ENCODE data around the gene ZNF439. TPM values are rescaled to one million over a fixed set of nuclear protein-coding genes. Genes with fewer than 3 reads are reported as not detected.

Gene ZNF439
- polyA plus RNA-seq, 1 donor (not counting 4 experiments of a cell fraction or from before 2014, with no cell fraction given) = 0.71 TPM

DNA sequence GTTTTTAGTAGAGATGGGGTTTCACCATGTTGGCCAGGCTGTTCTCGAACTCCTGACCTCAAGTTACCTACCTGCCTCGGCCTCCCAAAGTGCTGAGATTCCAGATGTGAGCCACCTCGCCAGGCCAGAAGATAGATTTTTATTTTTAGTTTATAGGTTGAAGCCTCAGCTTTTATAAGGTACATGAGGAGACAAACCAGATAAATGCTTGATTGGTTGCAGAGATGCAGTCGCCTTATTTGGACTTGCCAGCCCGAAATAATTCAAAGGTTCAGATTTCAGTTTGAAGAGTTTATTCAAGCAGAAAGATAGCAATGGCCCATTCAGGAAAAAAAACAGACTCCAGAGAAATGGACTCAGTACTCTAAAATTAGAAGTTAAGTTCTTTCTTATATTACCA is 42.1 kb downstream of the ZNF439 start:
- Histone ChIP-seq H3K9me3 (ENCODE audit: control insufficient read depth, low read depth, low read length) (no peaks in the 10 kb centered on the region), H3K79me2 (ENCODE audit: control insufficient read depth, insufficient read depth, low read length) (no peaks in the 10 kb centered on the region), H3K9me1 (ENCODE audit: control insufficient read depth, extremely low read depth, insufficient read depth, low read length) (no peaks in the 10 kb centered on the region), H3K4me2 (ENCODE audit: control insufficient read depth, extremely low read depth, insufficient read depth, low read depth, low read length) (no peak overlapping the region), H3K27me3 (ENCODE audit: control insufficient read depth, extremely low read depth, insufficient read depth, low read length) (no peaks in the 10 kb centered on the region), H3K4me3 (ENCODE audit: control insufficient read depth in 2 of 3, extremely low read depth in 1 of 3, insufficient read depth in 2 of 3, low read depth in 1 of 3, low read length in 3 of 3) (no peak overlapping the region), H3K4me1 (ENCODE audit: control insufficient read depth, extremely low read depth, insufficient read depth, low read length) (no peaks in the 10 kb centered on the region), H3K36me3 (ENCODE audit: control insufficient read depth in 2 of 2, extremely low read depth in 1 of 2, insufficient read depth in 2 of 2, low read length in 2 of 2) (no peaks in the 10 kb centered on the region), H3K27ac (ENCODE audit: control insufficient read depth, insufficient read depth, low read length) (no peak overlapping the region), H3K9ac (ENCODE audit: control insufficient read depth, extremely low read depth, insufficient read depth, low read length) (no peak overlapping the region), H4K20me1 (ENCODE audit: control insufficient read depth, extremely low read depth, insufficient read depth, low read length) (no peaks in the 10 kb centered on the region), H2AFZ (ENCODE audit: control insufficient read depth, low read length) (no peak overlapping the region)
- DNase-seq (ENCODE audit: low read depth, low spot score) = no peak
- FAIRE-seq = no peak
- dilution Hi-C loops (cut with MboI; ENCODE audit: extremely low pct_ligation_motif_present, low sequenced_read_pairs) = no loop called here
- no peak for TF ChIP-seq EZH2 (IDR thresholded peaks at IDR 0.05; ENCODE audit: low read length)
- TF ChIP-seq CTCF (optimal IDR thresholded peaks at IDR 0.05 in 1 of 3, IDR thresholded peaks at IDR 0.05 in 1 of 3, conservative IDR thresholded peaks at IDR 0.05 in 1 of 3; ENCODE audit: extremely low read depth in 1 of 3, insufficient read depth in 2 of 3, low read length in 3 of 3) = no peak

DNA sequence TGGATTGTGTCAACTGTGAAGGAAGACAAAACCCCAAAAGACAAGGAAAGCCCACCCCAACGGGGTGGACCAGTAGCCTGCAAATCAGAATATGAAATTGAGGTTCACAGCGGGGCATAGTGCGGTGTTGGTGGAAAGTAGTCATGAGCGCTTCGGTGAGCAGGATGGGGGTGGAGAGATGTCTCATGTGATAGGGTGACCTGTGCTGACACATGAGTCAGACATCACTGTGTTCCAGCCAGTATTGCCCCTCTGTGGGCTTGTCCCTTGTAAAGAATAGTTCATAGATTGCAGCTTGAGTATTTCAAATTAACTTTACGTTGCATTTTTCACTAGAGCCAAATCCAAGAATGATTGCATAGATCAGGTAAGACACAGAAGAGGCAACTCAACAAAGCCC is 46.3 kb downstream of the ZNF439 start:
- dilution Hi-C loops (cut with MboI; ENCODE audit: extremely low pct_ligation_motif_present, low sequenced_read_pairs) = no loop called here
- Histone ChIP-seq H3K9ac (ENCODE audit: control insufficient read depth, extremely low read depth, insufficient read depth, low read length) (no peak overlapping the region), H3K27ac (ENCODE audit: control insufficient read depth, insufficient read depth, low read length) (no peak overlapping the region), H3K9me1 (ENCODE audit: control insufficient read depth, extremely low read depth, insufficient read depth, low read length) (no peaks in the 10 kb centered on the region), H3K36me3 (ENCODE audit: control insufficient read depth in 2 of 2, extremely low read depth in 1 of 2, insufficient read depth in 2 of 2, low read length in 2 of 2) (no peaks in the 10 kb centered on the region), H3K79me2 (ENCODE audit: control insufficient read depth, insufficient read depth, low read length) (no peaks in the 10 kb centered on the region), H3K4me1 (ENCODE audit: control insufficient read depth, extremely low read depth, insufficient read depth, low read length) (no peaks in the 10 kb centered on the region), H2AFZ (ENCODE audit: control insufficient read depth, low read length) (no peak overlapping the region), H3K4me2 (ENCODE audit: control insufficient read depth, extremely low read depth, insufficient read depth, low read depth, low read length) (no peak overlapping the region), H3K27me3 (ENCODE audit: control insufficient read depth, extremely low read depth, insufficient read depth, low read length) (no peaks in the 10 kb centered on the region), H4K20me1 (ENCODE audit: control insufficient read depth, extremely low read depth, insufficient read depth, low read length) (no peaks in the 10 kb centered on the region), H3K4me3 (ENCODE audit: control insufficient read depth in 2 of 3, extremely low read depth in 1 of 3, insufficient read depth in 2 of 3, low read depth in 1 of 3, low read length in 3 of 3) (no peak overlapping the region), H3K9me3 (ENCODE audit: control insufficient read depth, low read depth, low read length) (no peaks in the 10 kb centered on the region)
- no peak for FAIRE-seq
- DNase-seq (ENCODE audit: low read depth, low spot score) = no peak
- TF ChIP-seq EZH2 (IDR thresholded peaks at IDR 0.05; ENCODE audit: low read length) = no peak
- no peak for TF ChIP-seq CTCF (optimal IDR thresholded peaks at IDR 0.05 in 1 of 3, IDR thresholded peaks at IDR 0.05 in 1 of 3, conservative IDR thresholded peaks at IDR 0.05 in 1 of 3; ENCODE audit: extremely low read depth in 1 of 3, insufficient read depth in 2 of 3, low read length in 3 of 3)

All from keratinocyte (primary cell).